Bronchial epithelial cell (primary cell): Measurements from ENCODE around the gene NPAS4. TPM values are rescaled to one million over a fixed set of nuclear protein-coding genes. Genes with fewer than 3 reads are reported as not detected.

Experiments used
- DNase-seq: peaks from one replicate; pipeline ENCODE4 v3.0.0-alpha.2; 2010; ENCODE audit warnings: low read depth
- FAIRE-seq: peaks from 2 replicates; lab custom pipeline; 2011; peaks lifted over from hg19 to GRCh38; lab: Jason Lieb, UNC
- H3K27me3 ChIP-seq: 2 replicates; pipeline ENCODE4 v1.5.1; 2011; ENCODE audit warnings: low read length; ENCODE audit not compliant: control insufficient read depth, insufficient read depth
- H3K36me3 ChIP-seq: 2 replicates; pipeline ENCODE4 v1.5.1; 2011; ENCODE audit warnings: low read length; ENCODE audit not compliant: control insufficient read depth, insufficient read depth
- H3K4me3 ChIP-seq: 2 replicates; pipeline ENCODE4 v1.5.1; 2011; ENCODE audit warnings: mild to moderate bottlenecking, low read depth, low read length, control low read depth
- CTCF ChIP-seq: IDR thresholded peaks from 2 replicates; pipeline ENCODE4 v1.5.1; 2011; ENCODE audit warnings: mild to moderate bottlenecking, moderate library complexity, low read length, control low read depth, inconsistent platforms; ENCODE audit not compliant: insufficient read depth, severe bottlenecking
- total RNA-seq: library from RNA; depleted of rRNA; stranded (reverse); fragments of >200 nt; gene quantifications from 2 replicates; pipeline ENCODE4 v1.2.1, GENCODE V29; 2014

Gene NPAS4
- total RNA-seq, 1 donor from 2014 or later, result not detected

- no peak for FAIRE-seq
- Histone ChIP-seq H3K4me3 (peak overlapping the region; percentile 63), H3K27me3 (no peaks in the 10 kb centered on the region), H3K36me3 (peaks cover 2% of the 10 kb centered on the region)
- TF ChIP-seq CTCF, result no peak
- no peak for DNase-seq
These were observed 44.8 kb downstream of the NPAS4 start for GRCh38 chr11:66465373-66466224.

GRCh38 chr11:66466225-66467033 is 45.6 kb downstream of the NPAS4 start, which contains the start of gene PELI3:
Gene PELI3 (plus strand): TSS chr11:66466905. CDS start chr11:66468129, 1,224 bp downstream.
- Histone ChIP-seq H3K36me3 (peaks cover 2% of the 10 kb centered on the region), H3K27me3 (no peaks in the 10 kb centered on the region), H3K4me3 (peak within 1 kb of the TSS; percentile 63)
- no peak for TF ChIP-seq CTCF
- FAIRE-seq, result no peak
- DNase-seq, result peak; percentile 68

GRCh38 chr11:66467034-66467659 is 46.3 kb downstream of the NPAS4 start:
- H3K4me3 ChIP-seq, result peak overlapping the region; percentile 63
- FAIRE-seq (no peak), DNase-seq (peak; percentile 7)
- H3K27me3 ChIP-seq, result no peaks in the 10 kb centered on the region
- peak; percentile 49 for TF ChIP-seq CTCF
- peaks cover 2% of the 10 kb centered on the region for H3K36me3 ChIP-seq

GRCh38 chr11:66467756-66468155 is 46.9 kb downstream of the NPAS4 start:
- Histone ChIP-seq H3K27me3 (no peaks in the 10 kb centered on the region), H3K36me3 (peaks cover 5% of the 10 kb centered on the region), H3K4me3 (peak overlapping the region; percentile 63)
- no peak for DNase-seq
- FAIRE-seq, result no peak
- no peak for TF ChIP-seq CTCF

GRCh38 chr11:66468691-66469090 is 47.9 kb downstream of the NPAS4 start:
- DNase-seq, result no peak
- peaks cover 5% of the 10 kb centered on the region for H3K36me3 ChIP-seq
- no peak for FAIRE-seq
- H3K27me3 ChIP-seq, result no peaks in the 10 kb centered on the region
- TF ChIP-seq CTCF, result no peak
- no peak overlapping the region for H3K4me3 ChIP-seq
